Neuronal stem cell (in vitro differentiated cells): ENCODE results near the gene GPC5.

Experiments used
- DNase-seq: peaks from one replicate; pipeline ENCODE4 v3.0.0-alpha.2; 2013; ENCODE audit warnings: low spot score
- H2AFZ ChIP-seq: one replicate; pipeline ENCODE4 v1.6.1; 2013; ENCODE audit warnings: mild to moderate bottlenecking, low read length, inconsistent platforms
- H2AK5ac ChIP-seq: 2 replicates; pipeline ENCODE4 v1.6.1; 2013; ENCODE audit warnings: low read depth, mild to moderate bottlenecking, inconsistent platforms, low read length, moderate library complexity, mixed read lengths
- H2BK120ac ChIP-seq: 2 replicates; pipeline ENCODE4 v1.6.1; 2013; ENCODE audit warnings: low read depth, mild to moderate bottlenecking, inconsistent platforms, low read length, moderate library complexity, mixed read lengths
- H2BK12ac ChIP-seq: one replicate; pipeline ENCODE4 v1.6.1; 2013; ENCODE audit warnings: low read length, inconsistent platforms
- H2BK15ac ChIP-seq: 2 replicates; pipeline ENCODE4 v1.6.1; 2013; ENCODE audit warnings: mild to moderate bottlenecking, low read length, inconsistent platforms, mixed read lengths
- H2BK5ac ChIP-seq: one replicate; pipeline ENCODE4 v1.6.1; 2013; ENCODE audit warnings: inconsistent platforms, mild to moderate bottlenecking, low read length, moderate library complexity
- H3K14ac ChIP-seq: one replicate; pipeline ENCODE4 v1.6.1; 2013; ENCODE audit warnings: low read length, inconsistent platforms
- H3K18ac ChIP-seq: 2 replicates; pipeline ENCODE4 v1.6.1; 2013; ENCODE audit warnings: low read length, inconsistent platforms
- H3K23ac ChIP-seq: 2 replicates; pipeline ENCODE4 v1.6.1; 2013; ENCODE audit warnings: low read depth, mild to moderate bottlenecking, mixed read lengths, low read length, inconsistent platforms; ENCODE audit not compliant: poor library complexity
- H3K27ac ChIP-seq: replicated peaks from 3 replicates; pipeline ENCODE4 v1.5.1; 2013; ENCODE audit warnings: low read length, inconsistent platforms
- H3K27me3 ChIP-seq, 3 experiments: 2 replicates each; pipeline ENCODE4 v1.6.1; 2013; ENCODE audit warnings: low read length in 3 of 3, mild to moderate bottlenecking in 2 of 3, inconsistent platforms in 1 of 3, low read depth in 1 of 3, mixed read lengths in 1 of 3, moderate library complexity in 1 of 3; ENCODE audit not compliant: control insufficient read depth in 3 of 3, insufficient read depth in 3 of 3
- H3K36me3 ChIP-seq, 2 donors: replicated peaks in 1 of 2; 2 replicates each; pipeline ENCODE4 v1.6.1; 2013; ENCODE audit warnings: low read length in 2 of 2; ENCODE audit not compliant: control insufficient read depth in 2 of 2, insufficient read depth in 2 of 2
- H3K4ac ChIP-seq: 2 replicates; pipeline ENCODE4 v1.6.1; 2013; ENCODE audit warnings: inconsistent platforms, mild to moderate bottlenecking, low read length, moderate library complexity
- H3K4me1 ChIP-seq, 2 donors: 1 replicate in 1 of 2; 2 replicates in 1 of 2; pipeline ENCODE4 v1.6.1; 2013; ENCODE audit warnings: low read length in 2 of 2, low read depth in 1 of 2; ENCODE audit not compliant: control insufficient read depth in 2 of 2, insufficient read depth in 1 of 2
- H3K4me2 ChIP-seq: one replicate; pipeline ENCODE4 v1.6.1; 2013; ENCODE audit warnings: mild to moderate bottlenecking, low read length, inconsistent platforms; ENCODE audit not compliant: insufficient read depth, poor library complexity, severe bottlenecking
- H3K4me3 ChIP-seq, 2 donors: 2 replicates each; pipeline ENCODE4 v1.5.1; 2013; ENCODE audit warnings: low read length in 2 of 2, mild to moderate bottlenecking in 2 of 2, inconsistent platforms in 1 of 2, moderate library complexity in 1 of 2
- H3K79me1 ChIP-seq: one replicate; pipeline ENCODE4 v1.6.1; 2013; ENCODE audit warnings: low read depth, mild to moderate bottlenecking, inconsistent platforms, low read length, moderate library complexity
- H3K9ac ChIP-seq: one replicate; pipeline ENCODE4 v1.6.1; 2013; ENCODE audit warnings: mild to moderate bottlenecking, low read depth, low read length, inconsistent platforms; ENCODE audit not compliant: poor library complexity
- H3K9me3 ChIP-seq, 2 donors: replicated peaks in 1 of 2; 2 replicates each; pipeline versions ENCODE3 to v1.6.1; 2013; ENCODE audit warnings: low read length in 2 of 2, mild to moderate bottlenecking in 2 of 2, inconsistent platforms in 1 of 2, low read depth in 1 of 2, mixed read lengths in 1 of 2, moderate library complexity in 1 of 2; ENCODE audit not compliant: control insufficient read depth in 2 of 2, insufficient read depth in 1 of 2
- H4K8ac ChIP-seq: one replicate; pipeline ENCODE4 v1.6.1; 2013; ENCODE audit warnings: low read depth, mild to moderate bottlenecking, inconsistent platforms, low read length, moderate library complexity
- H4K91ac ChIP-seq: one replicate; pipeline ENCODE4 v1.6.1; 2013; ENCODE audit warnings: low read length, low read depth, mild to moderate bottlenecking, inconsistent platforms; ENCODE audit not compliant: poor library complexity
- whole genome bisulfite sequencing, 2 donors: extraction: QIAGEN DNeasy Blood & Tissue Kit; methylation state at CpG; one replicate each; pipeline ENCODE4 v1.1.7; 2013; ENCODE audit warnings: missing lambda C conversion rate in 2 of 2, mixed read lengths in 1 of 2; ENCODE audit not compliant: insufficient read length in 2 of 2, insufficient replicate concordance in 1 of 2; ENCODE audit errors: extremely low coverage in 2 of 2; 5-methylcytosine and 5-hydroxymethylcytosine counted together

The GPC5 gene

GRCh38 chr13:92251671-92252210, 853.3 kb downstream of the GPC5 start:
- Histone ChIP-seq H3K23ac (no peak overlapping the region), H3K18ac (no peak overlapping the region), H2AFZ (no peak overlapping the region), H3K36me3 (no peaks in the 10 kb centered on the region), H3K14ac (no peak overlapping the region), H4K8ac (no peak overlapping the region), H2BK12ac (no peak overlapping the region), H3K9ac (no peak overlapping the region), H4K91ac (no peak overlapping the region), H2BK15ac (no peak overlapping the region), H3K9me3 (no peaks in the 10 kb centered on the region), H3K4me3 (no peak overlapping the region), H3K79me1 (peaks cover 2% of the 10 kb centered on the region), H3K27me3 (no peaks in the 10 kb centered on the region), H2BK5ac (no peak overlapping the region), H3K4me1 (no peaks in the 10 kb centered on the region), H3K4ac (no peak overlapping the region), H2AK5ac (no peak overlapping the region), H3K27ac (no peak overlapping the region), H2BK120ac (no peak overlapping the region), H3K4me2 (no peak overlapping the region)
- DNase-seq = no peak
- WGBS, 2 donors = no CpG with 5 or more reads among the region's 2 CpGs

- H2AK5ac ChIP-seq = no peak overlapping the region
- H3K4ac ChIP-seq = no peak overlapping the region
- no peaks in the 10 kb centered on the region for H3K4me1 ChIP-seq
- no peak overlapping the region for H3K27ac ChIP-seq
- no peak overlapping the region for H3K23ac ChIP-seq
- peaks cover 2% of the 10 kb centered on the region for H3K79me1 ChIP-seq
- H3K9me3 ChIP-seq = no peaks in the 10 kb centered on the region
- H3K4me3 ChIP-seq = no peak overlapping the region
- no peak overlapping the region for H2BK5ac ChIP-seq
- no peak overlapping the region for H3K18ac ChIP-seq
- DNase-seq = no peak
- no peak overlapping the region for H3K14ac ChIP-seq
- H3K27me3 ChIP-seq = no peaks in the 10 kb centered on the region
- no peak overlapping the region for H3K9ac ChIP-seq
- no peak overlapping the region for H2BK15ac ChIP-seq
- H2BK12ac ChIP-seq = no peak overlapping the region
- H2BK120ac ChIP-seq = no peak overlapping the region
- H3K4me2 ChIP-seq = no peak overlapping the region
- H2AFZ ChIP-seq = no peak overlapping the region
- H3K36me3 ChIP-seq = no peaks in the 10 kb centered on the region
- H4K91ac ChIP-seq = no peak overlapping the region
- no peak overlapping the region for H4K8ac ChIP-seq
Measured at GRCh38 chr13:92255526-92255925, 857.1 kb downstream of the GPC5 start.

- no peak overlapping the region for H2BK12ac ChIP-seq
- no peak overlapping the region for H2BK5ac ChIP-seq
- no peak overlapping the region for H4K8ac ChIP-seq
- H3K4me1 ChIP-seq = no peaks in the 10 kb centered on the region
- H2BK120ac ChIP-seq = no peak overlapping the region
- H3K18ac ChIP-seq = no peak overlapping the region
- H2AK5ac ChIP-seq = no peak overlapping the region
- no peak overlapping the region for H3K14ac ChIP-seq
- no peak overlapping the region for H2AFZ ChIP-seq
- no CpG with 5 or more reads among the region's 4 CpGs for WGBS, 2 donors
- H3K4me3 ChIP-seq = no peak overlapping the region
- no peak overlapping the region for H3K27ac ChIP-seq
- no peak overlapping the region for H3K23ac ChIP-seq
- H3K4me2 ChIP-seq = no peak overlapping the region
- H3K9ac ChIP-seq = no peak overlapping the region
- no peak overlapping the region for H2BK15ac ChIP-seq
- no peak overlapping the region for H3K4ac ChIP-seq
- H3K9me3 ChIP-seq = no peaks in the 10 kb centered on the region
- H4K91ac ChIP-seq = no peak overlapping the region
- DNase-seq = no peak
- peaks cover 2% of the 10 kb centered on the region for H3K79me1 ChIP-seq
- no peaks in the 10 kb centered on the region for H3K36me3 ChIP-seq
- H3K27me3 ChIP-seq = no peaks in the 10 kb centered on the region
Measured at GRCh38 chr13:92256211-92256610, 857.8 kb downstream of the GPC5 start.

- Histone ChIP-seq H3K18ac (no peak overlapping the region), H2AFZ (no peak overlapping the region), H3K9me3 (no peaks in the 10 kb centered on the region), H2BK15ac (no peak overlapping the region), H3K36me3 (no peaks in the 10 kb centered on the region), H3K4ac (no peak overlapping the region), H3K4me1 (no peaks in the 10 kb centered on the region), H3K79me1 (no peaks in the 10 kb centered on the region), H4K8ac (no peak overlapping the region), H3K23ac (no peak overlapping the region), H2BK5ac (no peak overlapping the region), H2AK5ac (no peak overlapping the region), H3K27ac (no peak overlapping the region), H3K27me3 (no peaks in the 10 kb centered on the region), H3K9ac (no peak overlapping the region), H2BK120ac (no peak overlapping the region), H3K14ac (no peak overlapping the region), H2BK12ac (no peak overlapping the region), H3K4me2 (no peak overlapping the region), H4K91ac (no peak overlapping the region), H3K4me3 (no peak overlapping the region)
- no peak for DNase-seq
- WGBS, 2 donors = no CpG with 5 or more reads among the region's 1 CpG
Measured at GRCh38 chr13:92259046-92259445, 860.6 kb downstream of the GPC5 start.
